HL-60 (cell line): ENCODE data around the gene IPO11.

Experiments
- DNase-seq, 2 experiments: peaks; one replicate each; pipeline ENCODE4 v3.0.0-alpha.2; 2010 to 2020; ENCODE audit warnings: low read depth in 1 of 2, low spot score in 1 of 2
- H3K27ac ChIP-seq: fragments of 250-450 bp; sonication (Bioruptor Pico); replicated peaks from 2 replicates; pipeline ENCODE4 v1.5.1; 2020; ENCODE audit warnings: mild to moderate bottlenecking, moderate library complexity
- H3K27me3 ChIP-seq: fragments of 250-450 bp; sonication (Bioruptor Pico); 2 replicates; pipeline ENCODE4 v1.5.1; 2021; ENCODE audit warnings: mild to moderate bottlenecking, moderate library complexity; ENCODE audit not compliant: insufficient read depth, poor library complexity, severe bottlenecking
- H3K4me3 ChIP-seq: replicated peaks from 2 replicates; pipeline ENCODE4 v1.5.1; 2011; ENCODE audit warnings: mild to moderate bottlenecking, control low read depth, low read length; ENCODE audit not compliant: insufficient read depth
- CTCF ChIP-seq: IDR thresholded peaks from one replicate; pipeline ENCODE4 v1.5.1; 2011; ENCODE audit warnings: low read length, control low read depth, inconsistent platforms; ENCODE audit not compliant: insufficient read depth
- GABPA ChIP-seq: IDR thresholded peaks from 2 replicates; pipeline ENCODE4 v1.6.1; 2012; ENCODE audit warnings: low read depth
- POLR2AphosphoS5 ChIP-seq: IDR thresholded peaks from 2 replicates; pipeline ENCODE4 v1.6.1; 2012; ENCODE audit warnings: low read depth
- REST ChIP-seq: IDR thresholded peaks from 2 replicates; pipeline ENCODE4 v1.6.1; 2012; ENCODE audit warnings: low read depth; ENCODE audit not compliant: insufficient replicate concordance
- SPI1 ChIP-seq: IDR thresholded peaks from 2 replicates; pipeline ENCODE4 v1.6.1; 2012; ENCODE audit warnings: low read depth, mild to moderate bottlenecking, borderline replicate concordance

The IPO11 gene

GRCh38 chr5:62375627-62376026 is 36.9 kb upstream of the IPO11 start:
- DNase-seq: no peak
- H3K4me3 ChIP-seq: no peak overlapping the region
- no peaks in the 10 kb centered on the region for H3K27me3 ChIP-seq
- no peak for TF ChIP-seq GABPA
- no peak for TF ChIP-seq CTCF
- no peak for TF ChIP-seq SPI1
- TF ChIP-seq POLR2AphosphoS5: no peak
- no peak for TF ChIP-seq REST
- no peak overlapping the region for H3K27ac ChIP-seq

GRCh38 chr5:62376064-62376463 is 36.5 kb upstream of the IPO11 start:
- TF ChIP-seq SPI1: no peak
- TF ChIP-seq POLR2AphosphoS5: no peak
- TF ChIP-seq REST: no peak
- TF ChIP-seq GABPA: no peak
- TF ChIP-seq CTCF: no peak

GRCh38 chr5:62385131-62385530 is 27.4 kb upstream of the IPO11 start:
- no peak overlapping the region for H3K4me3 ChIP-seq
- no peak for DNase-seq
- H3K27me3 ChIP-seq: no peaks in the 10 kb centered on the region
- no peak for TF ChIP-seq REST
- TF ChIP-seq POLR2AphosphoS5: no peak
- no peak for TF ChIP-seq SPI1
- no peak for TF ChIP-seq GABPA
- no peak for TF ChIP-seq CTCF
- H3K27ac ChIP-seq: no peak overlapping the region

More at GRCh38 chr5:62376064-62376463, 36.5 kb upstream of the IPO11 start:
- Histone ChIP-seq H3K27me3 (no peaks in the 10 kb centered on the region), H3K27ac (no peak overlapping the region), H3K4me3 (no peak overlapping the region)
- DNase-seq: no peak
